GM23338 (cell line): Measurements from ENCODE around the gene FARS2. TPM values are rescaled to one million over a fixed set of nuclear protein-coding genes. Genes with fewer than 3 reads are reported as not detected.
A peak's percentile ranks its signal among the peaks of the same experiment; 100 is the strongest.

Experiments
- ATAC-seq: fragments of 200-7000 bp; cut with Tn5 transposase; 3 replicates; pipeline ENCODE4 v1.9.1; 2020
- DNase-seq: peaks from one replicate; pipeline ENCODE4 v3.0.0-alpha.2; 2015; ENCODE audit warnings: low spot score
- H2AFZ ChIP-seq: fragments of 200-600 bp; sonication (generic); 2 replicates; pipeline ENCODE4 v1.8.0; 2016; ENCODE audit warnings: antibody characterized with exemption, mild to moderate bottlenecking, moderate library complexity
- H3F3A ChIP-seq: fragments of 200-600 bp; sonication (generic); replicated peaks from 2 replicates; pipeline ENCODE4 v1.8.0; 2017; ENCODE audit warnings: antibody characterized with exemption, mixed run types, low read depth
- H3K27ac ChIP-seq: fragments of 200-600 bp; sonication (generic); 2 replicates; pipeline ENCODE4 v1.6.1; 2016; ENCODE audit warnings: low read depth
- H3K27me3 ChIP-seq: fragments of 200-600 bp; sonication (generic); 2 replicates; pipeline ENCODE4 v1.8.0; 2016; ENCODE audit warnings: mild to moderate bottlenecking, mixed run types, moderate library complexity; ENCODE audit not compliant: insufficient read depth
- H3K36me3 ChIP-seq: fragments of 200-600 bp; sonication (generic); 2 replicates; pipeline ENCODE4 v1.8.0; 2016; ENCODE audit warnings: mild to moderate bottlenecking; ENCODE audit not compliant: insufficient read depth
- H3K4me1 ChIP-seq: fragments of 200-600 bp; sonication (generic); 2 replicates; pipeline ENCODE4 v1.8.0; 2016; ENCODE audit warnings: mild to moderate bottlenecking, moderate library complexity; ENCODE audit not compliant: insufficient read depth
- H3K4me2 ChIP-seq: fragments of 200-600 bp; sonication (generic); 2 replicates; pipeline ENCODE4 v1.7.1; 2017; ENCODE audit warnings: mixed run types
- H3K4me3 ChIP-seq: fragments of 200-600 bp; sonication (generic); 2 replicates; pipeline ENCODE4 v1.6.1; 2016; ENCODE audit warnings: mixed run types
- H3K79me2 ChIP-seq: fragments of 200-600 bp; sonication (generic); replicated peaks from 2 replicates; pipeline ENCODE4 v1.8.0; 2017; ENCODE audit warnings: mild to moderate bottlenecking; ENCODE audit not compliant: insufficient read depth
- H3K9me2 ChIP-seq: fragments of 200-600 bp; sonication (generic); 2 replicates; pipeline ENCODE4 v1.8.0; 2017; ENCODE audit not compliant: insufficient read depth
- H4K20me1 ChIP-seq: fragments of 200-600 bp; sonication (generic); replicated peaks from 2 replicates; pipeline ENCODE4 v1.8.0; 2017; ENCODE audit warnings: mild to moderate bottlenecking; ENCODE audit not compliant: insufficient read depth
- H3K27ac Mint-ChIP-seq: 2 replicates; pipeline ENCODE4 v1.8.0; 2020; ENCODE audit warnings: inconsistent platforms, mild to moderate bottlenecking, moderate library complexity, mixed read lengths
- H3K27me3 Mint-ChIP-seq: 3 replicates; pipeline ENCODE4 v1.8.0; 2022; ENCODE audit warnings: low read depth, mild to moderate bottlenecking, moderate library complexity, mixed read lengths, inconsistent platforms; ENCODE audit not compliant: insufficient read depth, poor library complexity
- H3K36me3 Mint-ChIP-seq: 3 replicates; pipeline ENCODE4 v1.8.0; 2021; ENCODE audit warnings: low read depth, mild to moderate bottlenecking, inconsistent platforms, moderate library complexity, mixed read lengths
- H3K4me1 Mint-ChIP-seq: 3 replicates; pipeline ENCODE4 v1.8.0; 2020; ENCODE audit warnings: mild to moderate bottlenecking, inconsistent platforms, mixed read lengths
- H3K4me3 Mint-ChIP-seq: 3 replicates; pipeline ENCODE4 v1.8.0; 2021; ENCODE audit warnings: moderate library complexity, mild to moderate bottlenecking, inconsistent platforms, mixed read lengths
- H3K9me3 Mint-ChIP-seq: 3 replicates; pipeline ENCODE4 v1.8.0; 2020; ENCODE audit warnings: moderate library complexity, mild to moderate bottlenecking, inconsistent platforms, mixed read lengths
- CREB1 ChIP-seq: fragments of 250-450 bp; sonication (Bioruptor Pico); IDR thresholded peaks from 2 replicates; pipeline ENCODE4 v1.5.0; 2020; ENCODE audit warnings: low read depth, mild to moderate bottlenecking, moderate library complexity
- CTCF ChIP-seq, 2 experiments: fragments of 200-600 bp in 1 of 2; sonication (generic) in 1 of 2; conservative IDR thresholded peaks; 2 replicates each; pipeline versions ENCODE4 v1.5.1 to v1.6.1; 2016 to 2017; ENCODE audit warnings: antibody characterized with exemption in 2 of 2, low read depth in 2 of 2, mild to moderate bottlenecking in 2 of 2, moderate library complexity in 1 of 2
- EZH2 ChIP-seq: fragments of 200-600 bp; sonication (generic); IDR thresholded peaks from one replicate; pipeline ENCODE4 v1.8.0; 2017; ENCODE audit warnings: antibody characterized with exemption, mild to moderate bottlenecking, low read depth; ENCODE audit not compliant: unreplicated experiment
- EZH2phosphoT487 ChIP-seq: fragments of 200-600 bp; sonication (generic); IDR thresholded peaks from one replicate; pipeline ENCODE4 v1.8.1; 2018; ENCODE audit warnings: antibody characterized with exemption; ENCODE audit not compliant: unreplicated experiment
- JUNB ChIP-seq: IDR thresholded peaks from one replicate; pipeline ENCODE4 v1.6.1; 2016; ENCODE audit warnings: antibody characterized with exemption; ENCODE audit not compliant: unreplicated experiment
- NANOG ChIP-seq: IDR thresholded peaks from 2 replicates; pipeline ENCODE4 v1.6.1; 2016; ENCODE audit warnings: antibody characterized with exemption, borderline replicate concordance
- POLR2AphosphoS5 ChIP-seq: IDR thresholded peaks from 2 replicates; pipeline ENCODE4 v1.6.1; 2016; ENCODE audit warnings: antibody characterized with exemption, low read depth
- REST ChIP-seq: IDR thresholded peaks from one replicate; pipeline ENCODE4 v1.6.1; 2018; ENCODE audit warnings: antibody characterized with exemption; ENCODE audit not compliant: unreplicated experiment
- STAT1 ChIP-seq: IDR thresholded peaks from one replicate; pipeline ENCODE4 v1.6.1; 2016; ENCODE audit warnings: antibody characterized with exemption; ENCODE audit not compliant: unreplicated experiment
- ZNF114 ChIP-seq: fragments of 250-450 bp; sonication (Bioruptor Pico); IDR thresholded peaks from 2 replicates; pipeline ENCODE4 v1.5.0; 2020; ENCODE audit warnings: mild to moderate bottlenecking, moderate library complexity
- ZNF331 ChIP-seq: fragments of 250-450 bp; sonication (Bioruptor Pico); IDR thresholded peaks from 2 replicates; pipeline ENCODE4 v1.5.0; 2020; ENCODE audit warnings: low read depth, mild to moderate bottlenecking, moderate library complexity
- ZNF462 ChIP-seq: fragments of 250-450 bp; sonication (Bioruptor Pico); IDR thresholded peaks from 2 replicates; pipeline ENCODE4 v1.5.0; 2020; ENCODE audit warnings: mild to moderate bottlenecking, moderate library complexity
- polyA plus RNA-seq: library from polyadenylated mRNA; unstranded; fragments of >200 nt; fragmentation: Nextera tagmentation; extraction: Ambion mirVana; gene quantifications from 2 replicates; pipeline ENCODE4 v1.2.1, GENCODE V29; 2016
- total RNA-seq: library from RNA; depleted of rRNA; stranded (reverse); fragments of >200 nt; shearing (Covaris generic); gene quantifications from 2 replicates; pipeline ENCODE4 v1.2.3, GENCODE V29; 2014
- TF ChIP-seq, protein P1 (sequence below): IDR thresholded peaks from 2 replicates; pipeline ENCODE4 v1.6.1; 2016; ENCODE audit warnings: antibody characterized with exemption

FARS2 gene
- total and polyA plus RNA-seq, 2 experiments from 2014 or later = 7.6 to 19.0 TPM

GRCh38 chr6:5412017-5412416, 150.7 kb downstream of the FARS2 start:
- no peaks in the 10 kb centered on the region for H3K27me3 ChIP-seq
- H3K27me3 Mint-ChIP-seq = no peaks in the 10 kb centered on the region
- H3K27ac Mint-ChIP-seq = peak overlapping the region; percentile 8; the same call in 1 of the 2 replicates
- H3F3A ChIP-seq = no peaks in the 10 kb centered on the region
- H4K20me1 ChIP-seq = no peaks in the 10 kb centered on the region
- DNase-seq (peak; percentile 16), ATAC-seq (peak; percentile 96)
- H3K79me2 ChIP-seq = no peaks in the 10 kb centered on the region
- no peak overlapping the region for H3K4me2 ChIP-seq
- TF ChIP-seq JUNB = no peak
- no peak for TF ChIP-seq EZH2
- no peak for TF ChIP-seq STAT1
- no peak for TF ChIP-seq POLR2AphosphoS5
- TF ChIP-seq ZNF331 (CRISPR knock-in tag) = no peak
- TF ChIP-seq EZH2phosphoT487 = no peak
- TF ChIP-seq, protein P1, sequence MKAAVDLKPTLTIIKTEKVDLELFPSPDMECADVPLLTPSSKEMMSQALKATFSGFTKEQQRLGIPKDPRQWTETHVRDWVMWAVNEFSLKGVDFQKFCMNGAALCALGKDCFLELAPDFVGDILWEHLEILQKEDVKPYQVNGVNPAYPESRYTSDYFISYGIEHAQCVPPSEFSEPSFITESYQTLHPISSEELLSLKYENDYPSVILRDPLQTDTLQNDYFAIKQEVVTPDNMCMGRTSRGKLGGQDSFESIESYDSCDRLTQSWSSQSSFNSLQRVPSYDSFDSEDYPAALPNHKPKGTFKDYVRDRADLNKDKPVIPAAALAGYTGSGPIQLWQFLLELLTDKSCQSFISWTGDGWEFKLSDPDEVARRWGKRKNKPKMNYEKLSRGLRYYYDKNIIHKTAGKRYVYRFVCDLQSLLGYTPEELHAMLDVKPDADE = no peak
- no peak for TF ChIP-seq REST
- TF ChIP-seq ZNF462 = no peak
- no peak for TF ChIP-seq CREB1 (CRISPR knock-in tag)
- no peak for TF ChIP-seq ZNF114
- no peak for TF ChIP-seq NANOG
- no peak for TF ChIP-seq CTCF (conservative IDR thresholded peaks at IDR 0.05; ENCODE audit: low read depth in 2 of 2)
- H3K27ac ChIP-seq = no peak overlapping the region
- peaks cover 6% of the 10 kb centered on the region; the same call in 1 of the 2 replicates for H3K4me1 ChIP-seq
- H3K9me3 Mint-ChIP-seq = no peaks in the 10 kb centered on the region; the same call in 2 of the 3 replicates
- peaks cover 21% of the 10 kb centered on the region for H3K4me1 Mint-ChIP-seq
- H2AFZ ChIP-seq = no peak overlapping the region
- H3K4me3 ChIP-seq = no peak overlapping the region
- H3K36me3 Mint-ChIP-seq = peaks cover 3% of the 10 kb centered on the region; the same call in 1 of the 3 replicates
- no peaks in the 10 kb centered on the region for H3K9me2 ChIP-seq
- H3K4me3 Mint-ChIP-seq = no peak overlapping the region
- H3K36me3 ChIP-seq = no peaks in the 10 kb centered on the region
